Thyroid gland (tissue), 4 donors: ENCODE data around the gene CPXM2. TPM values are rescaled to one million over a fixed set of nuclear protein-coding genes. Genes with fewer than 3 reads are reported as not detected.

Source experiments
- DNase-seq, 2 donors: peaks; one replicate each; pipeline ENCODE4 v3.0.0-alpha.2; 2019
- H3K27ac ChIP-seq, 3 donors: fragments of 200-600 bp; sonication (generic); 1 replicate in 2 of 3; 2 replicates in 1 of 3; pipeline ENCODE4 v1.5.1; 2016 to 2019; ENCODE audit warnings: mild to moderate bottlenecking in 1 of 3, moderate library complexity in 1 of 3
- H3K27me3 ChIP-seq: fragments of 200-600 bp; sonication (generic); one replicate; pipeline ENCODE4 v1.5.1; 2019
- H3K36me3 ChIP-seq, 2 donors: fragments of 200-600 bp; sonication (generic); one replicate each; pipeline ENCODE4 v1.5.1; 2016 to 2019
- H3K4me1 ChIP-seq, 2 donors: fragments of 200-600 bp; sonication (generic); one replicate each; pipeline ENCODE4 v1.5.1; 2017 to 2019
- H3K4me3 ChIP-seq, 3 donors: fragments of 200-600 bp; sonication (generic); replicated peaks in 1 of 3; 1 replicate in 2 of 3; 2 replicates in 1 of 3; pipeline ENCODE4 v1.5.1; 2016; ENCODE audit warnings: mild to moderate bottlenecking in 1 of 3
- H3K9me3 ChIP-seq: fragments of 200-600 bp; sonication (generic); one replicate; pipeline ENCODE4 v1.5.1; 2017
- CTCF ChIP-seq, 6 experiments: fragments of 200-600 bp in 3 of 6; fragments of 450-650 bp in 3 of 6; sonication (generic) in 3 of 6; IDR thresholded peaks; one replicate each; pipeline ENCODE4 v1.5.1; 2016 to 2019; ENCODE audit warnings: antibody characterized with exemption in 6 of 6, mild to moderate bottlenecking in 2 of 6, inconsistent platforms in 1 of 6, moderate library complexity in 1 of 6
- POLR2A ChIP-seq, 2 donors: fragments of 450-650 bp; IDR thresholded peaks; one replicate each; pipeline ENCODE4 v1.6.1; 2017; ENCODE audit warnings: antibody characterized with exemption in 2 of 2, mild to moderate bottlenecking in 2 of 2, moderate library complexity in 1 of 2
- WGBS, 2 donors: methylation state at CpG; one replicate each; pipeline ENCODE4 v1.1.5; 2017; 5-methylcytosine and 5-hydroxymethylcytosine counted together
- intact Hi-C: fragments of 100-400 bp; cut with DNase I; formaldehyde crosslinking; loops from one replicate; pipeline ENCODE4 v1.15.1; 2023
- total RNA-seq, 4 donors: library from RNA; depleted of rRNA; stranded (reverse); fragments of >200 nt; gene quantifications; one replicate each; pipeline ENCODE4 v1.2.3, GENCODE V29; 2016

The CPXM2 gene
- total RNA-seq, 4 donors from 2014 or later, result 6.3 to 11.6 (median 8.5) TPM

- intact Hi-C loops, result no loop called here
- Histone ChIP-seq H3K27ac (no peak overlapping the region), H3K27me3 (no peaks in the 10 kb centered on the region), H3K36me3 (no peaks in the 10 kb centered on the region), H3K4me1 (peaks cover 0 to 11% of the 10 kb centered on the region in 2 donors), H3K9me3 (no peaks in the 10 kb centered on the region), H3K4me3 (no peak overlapping the region)
- no peak for TF ChIP-seq CTCF (IDR thresholded peaks at IDR 0.05)
- TF ChIP-seq POLR2A (IDR thresholded peaks at IDR 0.05), result no peak
- no peak for DNase-seq
- WGBS, 2 donors, result 36 to 53% methylated on average over 1 of the region's 1 CpG
Measured at GRCh38 chr10:123786896-123787295, 104.7 kb downstream of the CPXM2 start.

DNA sequence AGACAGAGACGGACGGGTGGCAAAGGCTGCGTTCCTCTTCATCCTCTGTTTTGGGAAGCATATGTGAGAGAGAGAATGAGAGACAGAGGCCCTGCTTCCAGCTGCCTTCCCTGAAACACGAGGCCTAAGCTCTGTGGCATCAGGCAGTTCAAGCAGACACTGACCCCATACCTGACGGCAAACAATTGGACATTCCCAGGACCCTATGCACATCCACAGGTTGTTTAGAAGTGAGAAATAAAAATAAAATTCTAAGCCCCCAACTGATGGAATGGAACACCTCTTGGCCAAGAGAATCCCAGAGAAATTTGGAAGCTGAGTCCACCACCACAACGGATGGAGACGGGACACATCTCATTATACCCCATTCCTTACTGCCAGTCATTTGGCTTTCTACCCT, 105.3 kb downstream of the CPXM2 start:
- Histone ChIP-seq H3K9me3 (no peaks in the 10 kb centered on the region), H3K36me3 (no peaks in the 10 kb centered on the region), H3K27me3 (no peaks in the 10 kb centered on the region), H3K27ac (no peak overlapping the region), H3K4me3 (no peak overlapping the region), H3K4me1 (peaks cover 0 to 14% of the 10 kb centered on the region in 2 donors)
- no peak for TF ChIP-seq POLR2A (IDR thresholded peaks at IDR 0.05)
- TF ChIP-seq CTCF (IDR thresholded peaks at IDR 0.05), result no peak
- intact Hi-C loops, result no loop called here
- 94 to 96% methylated on average over 7 of the region's 7 CpGs for WGBS, 2 donors
- no peak for DNase-seq

DNA sequence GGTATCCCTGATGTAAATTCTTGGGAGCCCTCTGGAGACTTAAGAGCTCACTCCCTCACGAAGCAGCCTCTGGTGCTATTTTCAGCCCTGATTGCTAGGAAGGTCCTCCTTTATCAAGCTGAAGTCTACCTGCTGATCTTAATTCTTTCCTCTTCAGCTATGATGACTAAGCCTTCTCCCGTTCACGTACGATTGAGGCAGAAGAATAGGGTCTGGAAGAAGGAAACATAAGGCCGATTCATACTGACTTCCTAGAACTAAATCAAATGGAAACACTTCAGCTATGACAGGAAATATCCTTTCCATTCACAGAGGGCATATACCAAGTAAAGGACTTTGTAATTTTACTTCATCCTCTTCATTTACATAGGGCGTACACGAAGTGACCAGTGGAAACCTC, 107.0 kb downstream of the CPXM2 start:
- H3K9me3 ChIP-seq, result no peaks in the 10 kb centered on the region
- intact Hi-C loops, result no loop called here
- peaks cover 0 to 14% of the 10 kb centered on the region in 2 donors for H3K4me1 ChIP-seq
- no peak overlapping the region for H3K4me3 ChIP-seq
- no peak for TF ChIP-seq CTCF (IDR thresholded peaks at IDR 0.05)
- TF ChIP-seq POLR2A (IDR thresholded peaks at IDR 0.05), result no peak
- H3K27me3 ChIP-seq, result no peaks in the 10 kb centered on the region
- DNase-seq, result no peak
- H3K36me3 ChIP-seq, result no peaks in the 10 kb centered on the region
- no peak overlapping the region for H3K27ac ChIP-seq
- 71 to 79% methylated on average over 7 of the region's 7 CpGs for WGBS, 2 donors

DNA sequence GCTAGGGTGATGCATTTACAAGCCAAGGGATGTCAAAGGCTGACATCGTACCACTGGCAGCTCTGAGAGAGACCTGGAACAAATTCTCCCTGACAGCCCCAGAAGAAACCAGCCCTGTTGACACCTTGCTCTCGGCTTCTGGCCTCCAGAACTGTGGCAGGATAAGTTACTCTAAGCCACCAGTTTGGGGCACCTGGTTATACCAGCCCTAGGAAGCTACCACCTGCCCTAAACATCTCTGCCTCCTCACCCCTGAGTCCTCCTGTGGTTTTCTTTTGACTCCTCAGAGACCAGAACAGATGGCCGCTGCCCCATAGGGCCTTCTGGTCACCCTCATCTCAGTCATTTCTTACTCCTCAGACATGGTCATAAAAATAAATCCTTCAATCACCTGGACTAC, 107.4 kb downstream of the CPXM2 start:
- no peak for TF ChIP-seq CTCF (IDR thresholded peaks at IDR 0.05)
- TF ChIP-seq POLR2A (IDR thresholded peaks at IDR 0.05), result no peak
- intact Hi-C loops, result no loop called here
- DNase-seq, result no peak
- WGBS, 2 donors, result 88 to 93% methylated on average over 3 of the region's 3 CpGs
- H3K9me3 ChIP-seq, result no peaks in the 10 kb centered on the region
- no peaks in the 10 kb centered on the region for H3K27me3 ChIP-seq
- peaks cover 0 to 14% of the 10 kb centered on the region in 2 donors for H3K4me1 ChIP-seq
- no peak overlapping the region for H3K4me3 ChIP-seq
- no peak overlapping the region for H3K27ac ChIP-seq
- no peaks in the 10 kb centered on the region for H3K36me3 ChIP-seq

GRCh38 chr10:123783296-123783695, 108.3 kb downstream of the CPXM2 start:
- WGBS, 2 donors, result 55 to 68% methylated on average over 3 of the region's 3 CpGs
- Histone ChIP-seq H3K27ac (no peak overlapping the region), H3K36me3 (no peaks in the 10 kb centered on the region), H3K27me3 (no peaks in the 10 kb centered on the region), H3K4me3 (no peak overlapping the region), H3K9me3 (no peaks in the 10 kb centered on the region), H3K4me1 (peaks cover 0 to 14% of the 10 kb centered on the region in 2 donors)
- TF ChIP-seq CTCF (IDR thresholded peaks at IDR 0.05) (no peak), POLR2A (IDR thresholded peaks at IDR 0.05) (no peak)
- DNase-seq, result peak; percentile 27 to 52
- intact Hi-C loops, result no loop called here
